Uterus (tissue), 4 donors: Measurements from ENCODE around the gene THSD7B. TPM values are rescaled to one million over a fixed set of nuclear protein-coding genes. Genes with fewer than 3 reads are reported as not detected.
"Not testable (repeated sequence)": the region's sequence is repeated elsewhere in the genome, so short reads cannot be mapped to it uniquely, and the experiment has no call there.

Source experiments
- DNase-seq, 2 donors: peaks; one replicate each; pipeline ENCODE4 v3.0.0-alpha.2; 2019 to 2020
- H3K27ac ChIP-seq, 2 donors: fragments of 200-600 bp; sonication (generic); 1 replicate in 1 of 2; 2 replicates in 1 of 2; pipeline ENCODE4 v1.5.1; 2016 to 2018
- H3K27me3 ChIP-seq, 2 donors: fragments of 200-600 bp; sonication (generic); one replicate each; pipeline ENCODE4 v1.5.1; 2018 to 2019; ENCODE audit warnings: control low read depth in 1 of 2
- H3K36me3 ChIP-seq, 2 donors: fragments of 200-600 bp; sonication (generic); one replicate each; pipeline ENCODE4 v1.5.1; 2019; ENCODE audit warnings: control low read depth in 1 of 2
- H3K4me1 ChIP-seq, 2 donors: fragments of 200-600 bp; sonication (generic); one replicate each; pipeline ENCODE4 v1.5.1; 2018 to 2019; ENCODE audit warnings: control low read depth in 1 of 2
- H3K4me3 ChIP-seq, 2 donors: fragments of 200-600 bp; sonication (generic); 1 replicate in 1 of 2; 2 replicates in 1 of 2; pipeline ENCODE4 v1.5.1; 2018 to 2019; ENCODE audit warnings: mild to moderate bottlenecking in 1 of 2
- H3K9me3 ChIP-seq, 2 donors: fragments of 200-600 bp; sonication (generic); one replicate each; pipeline ENCODE4 v1.5.1; 2019; ENCODE audit warnings: control low read depth in 1 of 2
- CTCF ChIP-seq, 4 experiments: fragments of 200-600 bp in 2 of 4; fragments of 450-650 bp in 2 of 4; sonication (generic) in 2 of 4; IDR thresholded peaks; one replicate each; pipeline ENCODE4 v1.5.1; 2016 to 2019; ENCODE audit warnings: antibody characterized with exemption in 4 of 4, mild to moderate bottlenecking in 2 of 4, moderate library complexity in 1 of 4
- POLR2A ChIP-seq, 2 donors: fragments of 450-650 bp; IDR thresholded peaks; one replicate each; pipeline ENCODE4 v1.6.1; 2016; ENCODE audit warnings: antibody characterized with exemption in 2 of 2, mild to moderate bottlenecking in 1 of 2, moderate library complexity in 1 of 2
- intact Hi-C: fragments of 100-400 bp; cut with DNase I; formaldehyde crosslinking; loops from one replicate; pipeline ENCODE4 v1.15.1; 2023; ENCODE audit warnings: low total_unique reads
- total RNA-seq, 4 donors: library from RNA; depleted of rRNA in 3 of 4; stranded (reverse); fragments of >200 nt in 3 of 4; gene quantifications; one replicate each; pipeline versions ENCODE4 v1.1.0 to v1.2.4, GENCODE V29; 2014 to 2023
- donor health status: DM: yes; HTN: yes; CAD: no.

THSD7B gene
- total RNA-seq, 4 donors from 2014 or later: 0.26 to 9.6 (median 0.67) TPM; not detected in 1

DNA sequence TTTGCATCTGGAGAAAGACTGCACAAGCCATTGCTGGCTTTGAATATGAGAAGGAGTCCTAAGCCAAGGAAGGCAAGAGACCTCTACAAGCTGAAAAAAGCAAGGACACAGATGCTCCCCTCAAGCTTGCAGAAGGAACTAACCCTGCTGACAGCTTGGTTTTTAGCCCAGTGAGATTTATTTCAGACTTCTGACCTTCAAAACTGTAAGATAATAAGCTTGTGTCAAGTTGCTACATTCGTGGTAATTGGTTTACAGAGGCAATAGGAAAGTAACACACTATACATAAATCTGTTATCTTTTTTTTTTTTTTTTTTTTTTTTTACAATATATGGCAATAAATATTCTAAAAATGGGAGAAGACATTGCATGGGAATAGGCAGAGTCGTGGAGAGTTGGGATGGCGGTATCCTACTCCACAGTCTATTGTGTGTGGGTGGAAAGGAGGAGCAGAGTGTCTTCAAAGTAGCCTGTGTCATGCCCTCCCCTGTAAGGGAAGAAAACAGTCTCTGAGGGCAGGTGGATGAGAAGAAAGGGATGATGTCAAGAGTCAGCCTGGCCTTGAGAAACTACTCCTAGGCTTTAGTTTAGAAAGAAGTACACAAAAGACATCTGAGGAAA, 196.9 kb downstream of the THSD7B start:
- Histone ChIP-seq H3K4me3 (no peak overlapping the region), H3K27ac (no peak overlapping the region), H3K27me3 (no peaks in the 10 kb centered on the region), H3K4me1 (no peaks in the 10 kb centered on the region), H3K36me3 (no peaks in the 10 kb centered on the region), H3K9me3 (no peaks in the 10 kb centered on the region)
- intact Hi-C loops: no loop called here
- TF ChIP-seq POLR2A (IDR thresholded peaks at IDR 0.05) (no peak), CTCF (IDR thresholded peaks at IDR 0.05) (no peak)
- DNase-seq: no peak

- intact Hi-C loops: no loop called here
- H3K9me3 ChIP-seq: no peaks in the 10 kb centered on the region
- TF ChIP-seq CTCF (IDR thresholded peaks at IDR 0.05) (no peak), POLR2A (IDR thresholded peaks at IDR 0.05) (no peak)
- H3K4me1 ChIP-seq: no peaks in the 10 kb centered on the region
- H3K4me3 ChIP-seq: no peak overlapping the region
- no peaks in the 10 kb centered on the region for H3K27me3 ChIP-seq
- no peak for DNase-seq
- H3K27ac ChIP-seq: no peak overlapping the region
- no peaks in the 10 kb centered on the region for H3K36me3 ChIP-seq
Observed at GRCh38 chr2:136966485-136966884, 201.1 kb downstream of the THSD7B start.

DNA sequence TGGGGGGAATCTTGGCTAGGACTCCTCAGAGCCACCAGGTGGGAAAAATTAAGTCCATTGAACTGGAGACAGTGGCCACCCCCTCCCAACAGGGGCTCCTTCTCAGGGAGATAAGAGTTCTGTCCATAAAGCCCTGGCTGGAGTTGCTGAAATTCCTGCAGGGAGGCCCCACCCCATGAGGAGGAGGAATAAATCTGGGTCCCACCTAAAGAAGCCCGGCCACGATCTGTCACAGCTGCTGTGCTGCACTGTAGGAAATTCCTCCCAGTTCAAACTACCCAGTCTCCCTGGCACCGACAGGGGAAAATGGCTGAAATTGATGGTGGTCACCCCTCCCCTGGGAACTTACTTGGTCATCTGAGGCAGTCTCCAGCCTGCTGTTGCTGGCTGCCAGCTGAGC, 215.0 kb downstream of the THSD7B start:
- no peaks in the 10 kb centered on the region for H3K27me3 ChIP-seq
- H3K9me3 ChIP-seq: no peaks in the 10 kb centered on the region
- no peak for DNase-seq
- TF ChIP-seq POLR2A (IDR thresholded peaks at IDR 0.05) (no peak), CTCF (IDR thresholded peaks at IDR 0.05) (no peak)
- no peaks in the 10 kb centered on the region for H3K36me3 ChIP-seq
- H3K4me3 ChIP-seq: no peak overlapping the region
- no peak overlapping the region for H3K27ac ChIP-seq
- intact Hi-C loops: no loop called here
- no peaks in the 10 kb centered on the region for H3K4me1 ChIP-seq

DNA sequence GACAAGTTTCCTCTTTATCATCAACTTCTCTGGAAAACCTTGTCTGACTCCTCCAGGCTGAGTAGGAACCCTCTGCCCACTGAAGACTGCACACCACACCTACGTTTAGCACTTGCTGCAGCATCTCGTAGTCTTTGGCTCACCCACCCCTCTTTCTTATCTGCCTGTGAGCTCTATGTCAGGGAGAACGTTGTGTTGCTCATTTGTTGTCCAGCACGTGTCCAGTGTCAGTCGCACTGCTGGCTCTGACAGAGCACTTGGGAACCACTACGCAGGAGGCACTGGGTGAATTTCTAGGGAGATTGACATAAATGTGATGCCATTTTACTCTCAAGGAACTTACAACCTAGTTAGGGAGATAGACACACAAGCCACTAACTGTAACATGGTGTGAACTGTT, 216.3 kb downstream of the THSD7B start:
- intact Hi-C loops, H3K27me3 ChIP-seq, H3K4me3 ChIP-seq, H3K9me3 ChIP-seq, H3K27ac ChIP-seq, DNase-seq, H3K4me1 ChIP-seq, H3K36me3 ChIP-seq: not testable (repeated sequence)

GRCh38 chr2:136985044-136985443, 219.7 kb downstream of the THSD7B start:
- Histone ChIP-seq H3K36me3 (no peaks in the 10 kb centered on the region), H3K27ac (no peak overlapping the region), H3K9me3 (no peaks in the 10 kb centered on the region), H3K4me1 (no peaks in the 10 kb centered on the region), H3K4me3 (no peak overlapping the region), H3K27me3 (no peaks in the 10 kb centered on the region)
- intact Hi-C loops: no loop called here
- DNase-seq: no peak
- TF ChIP-seq POLR2A (IDR thresholded peaks at IDR 0.05) (no peak), CTCF (IDR thresholded peaks at IDR 0.05) (no peak)
